HG02588 (cell line): ENCODE measurements around the gene POLE3.
"Not testable (repeated sequence)": the region's sequence is repeated elsewhere in the genome, so short reads cannot be mapped to it uniquely, and the experiment has no call there.

ENCODE experiments used
- ATAC-seq: cut with Tn5 transposase; IDR thresholded peaks from one replicate; pipeline ENCODE4 v1.9.1; 2021; ENCODE audit warnings: mild to moderate bottlenecking, moderate library complexity; ENCODE audit not compliant: unreplicated experiment

POLE3 gene, protein sequence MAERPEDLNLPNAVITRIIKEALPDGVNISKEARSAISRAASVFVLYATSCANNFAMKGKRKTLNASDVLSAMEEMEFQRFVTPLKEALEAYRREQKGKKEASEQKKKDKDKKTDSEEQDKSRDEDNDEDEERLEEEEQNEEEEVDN

DNA sequence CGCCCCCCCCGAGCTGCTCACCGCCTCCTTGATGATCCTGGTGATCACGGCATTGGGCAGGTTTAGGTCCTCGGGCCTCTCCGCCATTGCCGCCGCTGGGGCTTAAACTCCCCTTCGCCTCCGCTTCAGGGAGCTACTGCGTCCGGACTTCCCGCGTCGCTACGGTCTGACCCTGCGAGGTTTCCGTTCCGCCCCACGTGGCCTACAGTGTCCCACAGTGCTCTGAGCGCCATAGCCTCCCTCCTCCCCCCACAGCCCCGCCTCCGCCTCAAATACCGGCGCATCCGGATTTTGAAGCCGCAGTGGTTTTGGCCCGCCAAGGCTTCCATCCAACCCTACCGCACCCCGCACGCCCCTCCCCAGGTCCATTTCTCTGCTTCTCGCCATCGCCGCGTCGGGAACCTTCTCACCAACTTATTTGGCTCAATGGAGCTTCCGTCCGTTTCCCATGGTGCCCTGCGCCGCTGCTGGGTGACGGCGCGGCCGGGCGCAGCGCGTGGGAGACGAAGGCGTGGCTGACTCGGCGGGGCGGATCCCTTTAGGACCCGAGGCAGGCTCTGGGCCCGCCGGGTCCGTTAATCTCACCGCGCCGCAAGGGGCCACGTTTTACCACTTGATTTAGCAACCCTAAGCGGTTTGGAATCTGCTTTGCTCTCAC is at the start of gene POLE3, which contains the start of gene C9orf43:
POLE3 (minus strand) TSS at position 469 of the 658 bp plus-strand sequence; CDS start at position 87, 382 bp downstream.
C9orf43 (plus strand) TSS at position 541 of the 658 bp plus-strand sequence. CDS start 2,747 bp downstream, outside the sequence.
- ATAC-seq = peak; percentile 92

DNA sequence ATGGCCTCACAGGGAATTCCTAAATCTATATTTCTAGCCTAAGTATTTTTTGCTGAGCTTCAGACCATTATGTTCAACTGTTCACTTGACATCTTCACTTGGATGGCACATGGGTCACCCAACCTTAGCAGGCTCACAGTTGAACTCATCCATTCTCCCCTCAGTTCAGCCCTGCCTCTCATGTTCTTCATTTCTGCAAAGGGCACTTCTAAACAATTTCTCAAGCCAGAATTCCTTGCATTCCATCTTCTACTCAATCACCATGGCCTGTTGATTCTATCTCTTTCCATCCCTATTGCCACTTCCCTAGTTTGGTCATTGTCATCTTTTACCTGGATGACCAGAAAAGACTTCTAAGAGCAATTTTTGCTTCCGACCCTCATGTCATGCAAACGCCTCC is 45.8 kb upstream of the POLE3 start:
- ATAC-seq = no peak

DNA sequence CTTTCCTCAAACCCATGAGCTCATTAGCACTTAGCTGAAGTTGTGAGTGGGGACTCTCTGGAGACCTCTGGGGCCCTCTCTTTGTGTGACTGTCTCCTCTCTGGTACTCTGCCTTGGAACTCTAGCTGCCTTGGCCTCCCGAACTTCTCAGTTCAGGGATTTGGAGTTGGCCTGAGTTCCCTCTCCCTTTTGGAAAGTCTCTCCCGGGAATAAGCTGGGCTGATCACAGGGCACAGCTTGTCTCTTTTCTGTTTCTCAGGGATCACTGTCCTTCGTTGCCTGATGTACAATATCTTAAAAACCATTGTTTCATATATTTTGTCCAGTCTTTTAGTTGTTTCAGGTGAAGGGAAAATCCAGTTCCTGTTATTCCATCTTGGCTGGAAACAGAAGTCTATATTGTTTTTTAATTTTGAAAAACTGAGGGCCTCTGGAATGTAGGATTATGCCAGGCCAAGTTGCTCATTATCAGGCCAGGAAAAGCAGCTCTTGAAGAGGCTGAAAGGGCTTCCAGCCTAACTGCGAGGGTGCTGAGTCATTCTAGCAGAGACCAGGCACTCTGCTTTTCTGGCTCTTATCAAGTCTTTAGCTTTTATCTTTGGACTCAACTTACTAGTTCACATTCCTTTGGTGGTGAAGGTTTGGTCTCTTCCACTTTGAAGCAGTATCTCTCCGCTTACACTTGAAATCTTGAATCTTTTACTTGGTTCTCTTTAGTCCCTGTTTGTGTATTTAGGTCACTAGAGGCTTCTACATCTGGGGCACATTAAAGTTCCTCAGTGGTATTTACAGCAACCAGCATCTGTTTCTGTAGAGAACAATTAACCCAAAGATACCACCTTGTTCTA is 44.7 kb upstream of the POLE3 start:
- ATAC-seq = no peak

DNA sequence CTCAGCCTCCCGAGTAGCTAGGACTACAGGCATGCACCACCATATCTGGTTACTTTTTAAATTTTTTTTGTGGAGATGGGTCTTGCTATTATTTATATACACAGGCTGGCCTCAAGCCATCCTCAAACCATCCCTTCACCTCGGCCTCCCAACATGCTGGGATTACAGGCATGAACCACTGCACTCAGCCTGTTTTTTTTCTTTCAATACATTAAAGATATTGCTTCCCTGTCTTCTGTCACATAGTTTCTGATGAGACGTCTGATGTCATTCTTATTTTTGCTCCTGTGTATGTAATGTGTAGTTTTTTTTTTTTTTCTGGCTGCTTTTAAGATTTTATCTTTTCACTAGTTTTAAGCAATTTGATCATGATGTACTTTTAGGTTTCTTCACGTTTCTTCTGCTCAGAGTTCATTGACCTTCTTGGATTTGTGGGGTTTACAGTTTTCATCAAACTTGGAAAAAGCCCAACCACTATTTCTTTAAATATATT is 41.7 kb upstream of the POLE3 start:
- no peak for ATAC-seq

DNA sequence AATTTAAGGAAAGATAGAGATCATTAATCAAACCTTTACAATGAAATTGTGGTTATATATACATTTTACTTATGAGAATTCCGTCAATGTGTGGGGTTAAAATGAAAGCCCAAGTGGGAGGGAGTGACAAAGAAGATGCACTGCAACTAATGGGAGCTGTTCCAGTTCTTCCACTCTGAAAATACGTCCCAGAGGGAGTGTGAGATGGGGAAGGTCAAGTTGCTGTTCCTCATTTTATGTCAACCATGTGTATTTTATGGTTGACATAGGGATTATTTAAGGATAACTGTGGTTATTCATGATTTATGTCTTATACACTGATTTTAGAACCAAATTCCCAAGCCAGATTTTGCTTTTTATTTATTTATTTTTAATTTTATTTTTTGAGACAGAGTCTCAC is 38.9 kb upstream of the POLE3 start:
- ATAC-seq = no peak

DNA sequence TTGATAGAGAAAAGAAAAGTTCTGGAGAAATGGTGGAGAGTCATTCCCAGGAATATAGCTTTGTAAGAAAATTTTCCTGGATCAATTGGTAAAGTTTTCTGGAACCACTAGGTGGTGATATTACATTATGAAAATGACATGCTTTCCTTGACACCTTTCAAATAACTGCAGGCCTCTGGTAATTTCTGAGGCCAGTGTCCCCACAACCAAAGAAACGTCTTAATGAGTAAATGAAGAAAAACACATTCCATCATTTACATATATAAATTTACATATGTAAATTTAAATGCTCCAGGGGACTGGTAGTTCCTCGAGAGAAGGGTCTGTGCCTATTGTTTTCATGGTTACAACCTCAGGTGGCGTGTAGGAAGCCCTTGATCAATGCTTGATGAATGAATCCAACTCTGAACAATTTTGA is 35.9 kb upstream of the POLE3 start:
- ATAC-seq = no peak

DNA sequence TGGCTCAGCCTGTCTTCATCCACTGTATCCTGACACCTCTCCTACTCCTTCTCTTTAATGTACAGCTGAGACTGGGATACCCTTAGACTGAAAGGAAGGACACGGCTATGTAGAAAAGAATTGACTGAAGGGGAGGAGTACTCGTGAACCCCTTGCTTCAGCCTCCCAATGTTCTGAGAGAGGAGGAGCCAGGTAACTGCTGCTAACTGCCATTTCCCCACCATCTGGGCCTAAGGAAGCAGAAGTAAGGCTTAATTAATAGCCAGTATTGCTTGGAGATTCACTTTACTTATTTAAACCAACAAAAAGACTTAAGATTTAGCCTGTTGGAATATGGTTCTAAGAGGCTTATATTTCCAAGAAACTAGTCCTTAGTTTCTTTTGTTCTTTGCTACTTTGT is 34.3 kb upstream of the POLE3 start:
- no peak for ATAC-seq

DNA sequence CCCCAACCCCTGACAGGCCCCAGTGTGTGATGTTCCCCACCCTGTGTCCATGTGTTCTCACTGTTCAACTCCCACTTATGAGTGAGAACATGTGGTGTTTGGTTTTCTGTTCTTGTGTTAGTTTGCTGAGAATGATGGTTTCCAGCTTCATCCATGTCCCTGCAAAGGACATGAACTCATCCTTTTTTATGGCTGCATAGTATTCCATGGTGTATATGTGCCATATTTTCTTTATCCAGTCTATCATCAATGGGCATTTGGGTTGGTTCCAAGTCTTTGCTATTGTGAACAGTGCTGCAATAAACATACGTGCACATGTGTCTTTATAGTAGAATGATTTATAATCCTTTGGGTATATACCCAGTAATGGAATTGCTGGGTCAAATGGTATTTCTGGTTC is 27.2 kb upstream of the POLE3 start:
- ATAC-seq = not testable (repeated sequence)

DNA sequence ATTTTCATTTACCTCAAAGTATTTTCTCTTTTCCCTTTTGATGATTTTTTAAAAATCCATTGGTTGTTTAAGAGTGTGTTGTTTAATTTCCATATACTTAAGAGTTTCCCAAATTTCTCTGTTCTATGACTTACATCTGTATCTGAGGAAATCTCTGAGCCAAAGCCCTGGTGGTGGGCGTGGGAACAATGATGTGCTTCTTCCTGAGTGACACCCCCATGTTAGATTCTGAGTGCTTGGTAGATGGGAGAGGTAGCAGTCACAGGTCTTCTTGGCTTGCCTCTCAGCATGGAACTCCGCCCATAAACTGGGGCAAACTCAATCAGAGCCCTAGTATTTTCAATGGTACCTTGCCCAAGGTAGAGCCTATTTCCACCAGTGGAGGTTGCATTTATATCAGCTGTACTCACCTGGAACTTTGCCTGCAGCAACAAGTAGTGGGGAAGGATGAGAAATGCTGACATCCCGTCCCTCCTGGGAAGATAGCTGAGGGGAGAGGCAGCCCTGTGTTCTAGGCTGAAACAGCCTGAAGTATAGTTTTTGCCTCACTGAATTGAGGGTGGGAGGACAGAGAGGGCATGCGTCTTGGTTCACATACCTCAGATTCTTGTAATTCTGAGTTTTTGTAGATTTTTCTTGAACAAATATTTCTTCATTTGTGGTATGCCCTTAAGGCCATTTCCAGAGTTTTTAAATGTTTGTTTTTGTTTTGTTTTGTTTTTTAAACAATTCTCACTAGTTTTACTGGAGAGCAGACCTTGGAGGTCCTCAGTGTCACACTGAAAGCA is 26.4 kb upstream of the POLE3 start:
- no peak for ATAC-seq

DNA sequence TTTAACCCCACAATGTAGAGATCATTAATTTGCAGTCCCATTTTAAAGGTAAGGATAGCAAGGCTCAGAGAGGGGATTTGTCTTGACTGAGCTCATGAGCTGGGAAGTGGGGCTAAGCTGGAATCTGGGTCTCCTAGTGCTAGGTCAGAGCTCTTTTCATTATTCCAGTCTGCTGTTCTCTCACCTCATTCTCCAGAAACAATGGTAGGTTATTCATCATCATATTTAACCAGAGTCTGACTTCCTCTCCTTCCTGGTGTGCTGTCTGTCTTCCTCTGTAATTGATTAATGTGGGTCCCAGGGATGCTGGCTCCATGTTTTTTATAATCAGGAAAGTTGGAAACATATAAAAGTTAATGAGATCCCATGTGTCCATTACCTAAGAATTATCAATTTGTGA is 20.7 kb upstream of the POLE3 start:
- ATAC-seq = no peak

DNA sequence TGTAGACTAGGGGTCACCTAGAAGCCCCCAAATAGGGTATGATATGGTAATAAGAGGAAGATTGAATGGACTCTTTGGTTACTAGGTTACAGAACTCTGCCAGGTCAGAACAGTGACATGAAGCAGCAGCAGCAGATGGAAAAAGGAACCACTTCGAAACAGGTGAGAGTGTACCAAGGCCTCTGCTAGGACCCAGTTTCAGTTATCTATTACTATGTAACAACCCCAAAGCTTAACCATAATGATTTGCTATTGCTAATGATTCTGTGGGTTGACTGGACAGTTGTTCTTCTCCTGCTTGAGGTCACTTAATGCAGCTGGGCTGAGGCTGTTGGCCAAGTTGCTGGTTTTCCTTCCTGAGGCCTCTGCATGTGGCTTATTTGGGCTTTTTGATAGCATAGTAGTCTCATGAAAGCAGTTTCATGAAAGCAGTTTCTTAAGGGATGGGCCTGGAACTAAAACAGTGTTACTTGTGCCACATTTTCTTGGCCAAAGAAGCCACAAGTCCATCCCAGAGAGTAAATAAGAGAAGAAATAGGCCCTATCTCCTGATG is 17.7 kb upstream of the POLE3 start:
- ATAC-seq = no peak

DNA sequence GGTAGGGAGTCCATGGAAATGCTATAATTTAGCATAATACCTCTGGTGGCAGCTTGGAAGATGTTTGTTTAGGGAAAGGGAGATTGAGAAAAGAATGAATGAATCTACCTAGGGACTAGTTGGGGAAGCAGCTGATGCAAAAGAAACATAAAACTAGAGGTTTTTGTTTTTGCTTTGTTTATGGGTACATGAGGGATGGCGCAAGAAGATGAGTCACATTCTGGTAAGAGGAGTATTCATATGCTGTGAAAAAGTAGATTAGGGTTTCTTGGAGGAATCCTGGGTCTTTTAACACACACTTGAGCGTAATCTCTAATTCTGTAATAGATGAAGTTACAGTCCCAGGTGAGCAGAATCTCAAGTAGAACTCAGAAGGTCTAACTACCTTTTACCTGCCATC is 17.2 kb upstream of the POLE3 start:
- no peak for ATAC-seq

DNA sequence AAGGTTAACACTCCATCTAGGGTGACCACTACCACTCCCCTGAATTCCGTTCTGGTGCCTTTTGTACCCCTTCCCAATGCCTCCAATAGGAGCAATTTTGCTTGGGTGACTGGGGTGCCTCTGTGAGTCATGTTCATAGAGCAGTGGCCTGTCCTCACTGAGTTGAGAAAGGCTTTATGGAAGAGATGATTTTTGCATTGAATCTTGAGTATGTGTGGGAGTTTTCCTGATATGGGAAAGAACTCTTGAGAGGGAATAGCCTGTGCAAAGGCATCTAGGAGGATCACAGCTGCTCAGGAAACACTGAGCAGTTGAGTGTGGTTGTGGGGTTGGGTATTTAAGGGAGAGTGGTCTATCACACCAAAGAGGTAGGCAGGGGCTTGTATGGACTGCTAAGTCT is 16.2 kb upstream of the POLE3 start:
- ATAC-seq = no peak

DNA sequence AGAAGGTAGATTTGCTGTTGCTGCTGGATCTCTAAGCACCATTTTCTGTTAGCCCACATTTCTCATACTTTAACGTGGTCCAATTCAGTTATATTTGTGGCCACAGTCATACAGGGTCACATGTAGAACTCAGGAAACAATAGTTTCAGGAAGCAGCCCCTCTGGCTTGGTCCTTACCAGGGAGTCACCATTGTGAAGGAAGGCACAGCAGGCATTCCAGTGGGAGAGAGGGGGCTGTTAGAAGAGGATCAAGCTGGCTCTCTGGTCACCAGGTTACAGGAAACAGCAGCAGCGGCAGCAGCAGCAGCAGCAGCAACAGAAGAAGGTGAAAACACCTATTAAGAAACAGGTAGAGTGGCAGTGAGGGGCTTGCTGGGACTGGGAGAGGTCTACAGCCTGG is 14.6 kb upstream of the POLE3 start:
- no peak for ATAC-seq

DNA sequence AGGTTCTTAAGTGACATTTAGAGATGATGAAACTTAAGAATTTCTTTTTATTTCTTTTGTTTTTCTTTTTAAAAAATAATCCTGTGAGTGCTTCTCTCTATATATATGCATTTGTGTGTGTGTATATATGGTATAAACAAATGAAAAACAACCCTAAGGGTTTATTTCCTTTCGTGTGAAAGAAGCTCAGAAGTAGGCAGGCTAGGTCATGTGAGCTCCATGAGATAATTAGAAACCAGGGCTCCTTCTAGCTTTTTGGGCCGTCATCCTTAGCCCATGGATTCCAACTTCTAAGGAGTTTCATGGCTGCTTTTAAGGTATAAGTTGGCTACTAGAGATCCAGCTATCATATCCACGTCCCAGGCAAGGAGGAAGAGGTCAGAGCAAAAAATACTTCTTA is 11.3 kb upstream of the POLE3 start:
- no peak for ATAC-seq

DNA sequence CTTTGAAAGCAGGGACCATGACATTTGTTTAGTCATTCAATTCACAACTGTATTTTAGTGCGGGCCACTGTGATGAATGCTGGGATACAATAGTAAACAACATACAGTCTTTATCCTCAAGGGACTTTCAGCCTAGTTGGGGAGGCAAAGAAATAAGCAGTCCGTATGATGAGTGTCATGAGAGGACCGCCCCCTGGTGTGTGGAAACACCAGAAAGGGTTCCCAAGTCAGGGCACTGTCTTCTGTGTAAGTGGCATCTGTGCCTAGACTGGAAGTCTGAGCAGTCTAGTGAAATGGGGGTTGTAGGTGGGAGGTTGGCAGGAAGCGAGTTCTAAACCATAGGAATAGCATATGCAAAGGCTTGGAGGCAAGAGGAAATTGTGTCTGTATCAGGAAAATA is 6.9 kb upstream of the POLE3 start:
- ATAC-seq = no peak

DNA sequence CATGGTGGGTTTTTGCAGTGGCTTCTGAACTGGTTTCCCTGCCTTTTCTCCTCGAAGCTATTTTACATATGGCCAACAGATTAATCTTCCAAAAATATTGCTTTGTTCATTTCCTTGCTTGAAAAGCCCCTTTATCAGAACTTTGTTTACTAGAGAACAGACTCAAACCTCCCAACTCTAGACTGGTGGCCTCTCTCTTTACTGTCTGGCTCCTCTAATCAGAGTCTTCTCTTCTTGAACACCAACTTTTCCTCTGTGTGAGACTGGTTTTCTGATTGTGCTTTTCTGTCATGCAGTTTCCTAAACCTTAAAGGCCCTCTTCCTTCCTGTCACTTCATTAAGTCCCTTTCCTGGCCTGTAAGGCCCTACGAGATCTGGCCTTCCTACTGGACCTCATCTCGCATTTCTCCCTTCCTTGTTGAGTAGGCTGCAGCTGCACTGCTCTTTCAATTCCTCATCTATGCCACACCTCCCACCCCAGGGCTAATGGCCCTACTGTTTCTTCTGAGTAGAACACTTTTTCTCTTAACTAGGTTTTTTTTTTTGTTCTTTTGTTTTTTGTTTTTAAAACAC is 5.8 kb upstream of the POLE3 start:
- peak; percentile 97 for ATAC-seq

DNA sequence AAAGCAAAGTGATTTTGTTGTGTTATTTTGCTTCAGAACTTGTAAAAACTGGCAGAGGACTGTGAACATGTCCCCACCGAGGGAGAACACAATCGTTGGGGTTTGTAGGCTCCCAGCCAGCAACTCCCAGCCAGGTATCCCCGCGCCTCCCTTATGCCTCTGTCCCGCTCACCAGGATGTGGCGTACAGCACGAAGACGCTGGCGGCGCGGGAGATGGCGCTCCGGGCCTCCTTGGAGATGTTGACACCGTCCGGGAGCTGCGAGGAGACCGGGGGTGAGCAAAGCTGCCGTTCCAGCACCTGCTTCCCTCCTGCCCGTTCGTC is 630 bp downstream of the POLE3 start:
- ATAC-seq = peak; percentile 5

DNA sequence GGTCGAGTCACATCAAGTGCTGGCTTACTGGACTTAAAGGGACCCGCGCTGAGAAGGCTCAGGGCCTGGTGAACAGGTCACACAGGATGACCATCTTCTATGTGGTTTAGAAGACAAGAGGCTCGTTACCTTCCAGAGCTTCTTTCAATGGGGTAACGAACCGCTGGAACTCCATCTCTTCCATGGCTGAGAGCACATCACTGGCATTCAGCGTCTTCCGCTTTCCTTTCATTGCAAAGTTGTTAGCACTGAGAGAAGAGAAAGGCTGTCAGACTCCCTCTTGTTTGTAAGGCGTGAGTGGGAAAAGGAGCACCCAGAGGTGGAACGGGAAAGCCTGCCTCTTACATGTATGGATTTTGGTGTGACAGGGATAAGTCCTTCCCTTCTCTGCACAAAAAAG is 994 bp downstream of the POLE3 start:
- no peak for ATAC-seq

DNA sequence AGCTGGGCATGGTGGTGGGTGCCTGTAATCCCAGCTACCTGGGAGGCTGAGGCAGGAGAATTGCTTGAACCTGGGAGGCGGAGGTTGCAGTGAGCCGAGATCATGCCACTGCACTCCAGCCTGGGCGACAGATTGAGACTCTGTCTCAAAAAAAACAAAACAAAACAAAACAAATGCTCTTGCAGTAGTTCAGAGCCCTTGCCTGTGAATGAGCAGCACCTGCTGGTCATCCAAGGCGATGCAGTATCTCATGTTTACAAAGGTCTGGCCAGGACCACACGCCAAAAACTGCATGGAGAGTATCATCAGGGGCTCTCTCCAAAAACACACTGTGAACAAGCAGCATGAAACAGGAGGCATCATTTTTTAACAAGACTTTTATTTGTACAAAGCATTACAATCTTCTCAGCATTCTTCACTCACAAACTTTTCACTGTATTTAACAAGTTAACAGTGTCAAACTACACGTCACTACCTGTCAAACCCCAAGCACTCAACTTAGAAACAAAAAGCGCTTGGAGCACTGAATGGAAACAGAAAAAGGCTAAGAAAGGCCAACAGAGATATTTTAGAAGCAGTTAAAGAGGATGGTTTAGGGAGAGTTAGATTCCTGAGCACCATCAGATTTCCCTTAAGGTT is 3.5 kb downstream of the POLE3 start:
- not testable (repeated sequence) for ATAC-seq
